HG03103 (cell line): ENCODE data around the gene NCAN.
"Not testable (repeated sequence)": the region's sequence is repeated elsewhere in the genome, so short reads cannot be mapped to it uniquely, and the experiment has no call there.

Experiments used
- ATAC-seq: cut with Tn5 transposase; IDR thresholded peaks from one replicate; pipeline ENCODE4 v1.9.1; 2021; ENCODE audit warnings: low read depth; ENCODE audit not compliant: unreplicated experiment

NCAN gene

GRCh38 chr19:19211499-19212420, at the start of gene NCAN:
NCAN (plus strand) TSS chr19:19211958; CDS start chr19:19216954, 4,996 bp downstream.
- no peak for ATAC-seq

- ATAC-seq, result no peak
These were observed 49.3 kb upstream of the NCAN start for GRCh38 chr19:19162495-19162894.

- no peak for ATAC-seq
These were observed 46.4 kb upstream of the NCAN start for GRCh38 chr19:19165396-19165795.

- ATAC-seq, result no peak
These were observed 44.1 kb upstream of the NCAN start for GRCh38 chr19:19167612-19168011.

GRCh38 chr19:19169236-19170052, 42.3 kb upstream of the NCAN start:
- no peak for ATAC-seq

- ATAC-seq, result peak; percentile 89
These were observed 41.5 kb upstream of the NCAN start, which contains the start of gene MEF2B for GRCh38 chr19:19170053-19170872. MEF2B (minus strand) TSS chr19:19170263; CDS start chr19:19150735, 19,528 bp downstream.

GRCh38 chr19:19170873-19171672, 40.7 kb upstream of the NCAN start:
- ATAC-seq, result no peak

- no peak for ATAC-seq
These were observed 39.8 kb upstream of the NCAN start for GRCh38 chr19:19171821-19172532.

GRCh38 chr19:19173243-19173642, 38.5 kb upstream of the NCAN start:
- not testable (repeated sequence) for ATAC-seq

GRCh38 chr19:19176950-19177349, 34.8 kb upstream of the NCAN start:
- no peak for ATAC-seq

GRCh38 chr19:19179548-19180441, 32.0 kb upstream of the NCAN start:
- no peak for ATAC-seq

GRCh38 chr19:19181488-19181998, 30.2 kb upstream of the NCAN start:
- ATAC-seq, result no peak

GRCh38 chr19:19185853-19186740, 25.7 kb upstream of the NCAN start:
- no peak for ATAC-seq

- ATAC-seq, result no peak
These were observed 25.0 kb upstream of the NCAN start for GRCh38 chr19:19186742-19187141.

- ATAC-seq, result no peak
These were observed 20.0 kb upstream of the NCAN start for GRCh38 chr19:19191768-19192077.

- peak; percentile 90 for ATAC-seq
These were observed 19.5 kb upstream of the NCAN start, which contains the start of the genes BORCS8 and RFXANK for GRCh38 chr19:19192078-19192882. BORCS8 (minus strand) TSS chr19:19192152; CDS start chr19:19192117, 35 bp downstream. RFXANK (plus strand) TSS chr19:19192258; CDS start chr19:19193947, 1,689 bp downstream.
